GM21367 (cell line): ENCODE data around the gene ACSS3.

Source experiments
- ATAC-seq: cut with Tn5 transposase; IDR thresholded peaks from one replicate; pipeline ENCODE4 v1.9.1; 2021; ENCODE audit not compliant: unreplicated experiment

Gene ACSS3

GRCh38 chr12:81221681-81222080, 143.8 kb downstream of the ACSS3 start:
- ATAC-seq: no peak

- no peak for ATAC-seq
Measured at GRCh38 chr12:81222846-81223592, 145.1 kb downstream of the ACSS3 start.

GRCh38 chr12:81224626-81225025, 146.7 kb downstream of the ACSS3 start:
- ATAC-seq: no peak

- ATAC-seq: no peak
Measured at GRCh38 chr12:81229759-81230158, 151.9 kb downstream of the ACSS3 start.

- no peak for ATAC-seq
Measured at GRCh38 chr12:81231574-81232368, 153.9 kb downstream of the ACSS3 start.

- ATAC-seq: no peak
Measured at GRCh38 chr12:81245458-81245857, 167.6 kb downstream of the ACSS3 start.

- ATAC-seq: no peak
Measured at GRCh38 chr12:81245907-81246570, 168.2 kb downstream of the ACSS3 start.

GRCh38 chr12:81249976-81250375, 172.1 kb downstream of the ACSS3 start:
- no peak for ATAC-seq

- no peak for ATAC-seq
Measured at GRCh38 chr12:81252228-81252627, 174.3 kb downstream of the ACSS3 start.

GRCh38 chr12:81253360-81253759, 175.5 kb downstream of the ACSS3 start:
- ATAC-seq: no peak

GRCh38 chr12:81255456-81255855, 177.6 kb downstream of the ACSS3 start:
- ATAC-seq: no peak

- ATAC-seq: no peak
Measured at GRCh38 chr12:81255947-81256346, 178.1 kb downstream of the ACSS3 start.

GRCh38 chr12:81257947-81258551, 180.2 kb downstream of the ACSS3 start:
- ATAC-seq: no peak

- ATAC-seq: no peak
Measured at GRCh38 chr12:81259360-81259759, 181.5 kb downstream of the ACSS3 start.

GRCh38 chr12:81261508-81262207, 183.8 kb downstream of the ACSS3 start:
- ATAC-seq: no peak

- no peak for ATAC-seq
Measured at GRCh38 chr12:81263072-81263471, 185.2 kb downstream of the ACSS3 start.

- no peak for ATAC-seq
Measured at GRCh38 chr12:81270385-81270784, 192.5 kb downstream of the ACSS3 start.

- no peak for ATAC-seq
Measured at GRCh38 chr12:81274637-81275529, 197.0 kb downstream of the ACSS3 start.

GRCh38 chr12:81284137-81284536, 206.3 kb downstream of the ACSS3 start:
- ATAC-seq: no peak

- ATAC-seq: no peak
Measured at GRCh38 chr12:81288651-81289050, 210.8 kb downstream of the ACSS3 start.
